Eye (tissue), 1 donor: ENCODE results near the gene GOLGA7B.
A peak's percentile ranks its signal among the peaks of the same experiment; 100 is the strongest.
"Not testable (repeated sequence)": the region's sequence is repeated elsewhere in the genome, so short reads cannot be mapped to it uniquely, and the experiment has no call there.

ENCODE experiments used
- DNase-seq: peaks from one replicate; pipeline ENCODE4 v3.0.0-alpha.2; 2015

GOLGA7B gene

GRCh38 chr10:97836446-97836845, 13.2 kb upstream of the GOLGA7B start:
- no peak for DNase-seq

DNA sequence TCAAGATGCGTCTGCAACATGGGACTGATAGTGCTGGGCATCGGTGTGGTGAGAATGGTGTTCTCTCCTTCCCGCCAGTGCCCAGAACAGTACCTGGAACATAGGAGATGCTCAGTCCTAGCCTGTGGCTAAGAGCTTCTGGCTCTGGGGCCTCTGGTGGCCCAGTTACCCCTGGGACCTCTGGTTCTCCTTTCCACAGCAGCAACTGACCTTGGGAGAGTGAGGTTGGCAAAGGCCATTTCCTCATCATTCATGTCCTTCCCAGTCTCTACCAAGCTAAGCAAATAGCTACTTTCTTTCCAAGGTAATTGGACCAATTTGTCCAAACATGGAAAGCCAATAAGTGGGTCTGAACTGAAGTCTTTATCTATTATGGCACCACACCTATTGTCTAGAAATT, 11.6 kb upstream of the GOLGA7B start:
- no peak for DNase-seq

GRCh38 chr10:97841166-97841565, 8.5 kb upstream of the GOLGA7B start:
- not testable (repeated sequence) for DNase-seq

DNA sequence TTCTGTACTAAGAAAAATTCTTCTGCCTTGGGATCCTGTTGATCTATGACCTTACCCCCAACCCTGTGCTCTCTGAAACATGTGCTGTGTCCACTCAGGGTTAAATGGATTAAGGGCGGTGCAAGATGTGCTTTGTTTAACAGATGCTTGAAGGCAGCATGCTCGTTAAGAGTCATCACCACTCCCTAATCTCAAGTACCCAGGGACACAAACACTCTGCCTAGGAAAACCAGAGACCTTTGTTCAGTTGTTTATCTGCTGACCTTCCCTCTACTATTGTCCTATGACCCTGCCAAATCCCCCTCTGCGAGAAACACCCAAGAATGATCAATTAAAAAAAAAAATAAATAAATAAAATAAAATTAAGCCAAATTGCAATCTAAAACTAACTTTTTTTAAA, 7.5 kb upstream of the GOLGA7B start:
- DNase-seq = not testable (repeated sequence)

DNA sequence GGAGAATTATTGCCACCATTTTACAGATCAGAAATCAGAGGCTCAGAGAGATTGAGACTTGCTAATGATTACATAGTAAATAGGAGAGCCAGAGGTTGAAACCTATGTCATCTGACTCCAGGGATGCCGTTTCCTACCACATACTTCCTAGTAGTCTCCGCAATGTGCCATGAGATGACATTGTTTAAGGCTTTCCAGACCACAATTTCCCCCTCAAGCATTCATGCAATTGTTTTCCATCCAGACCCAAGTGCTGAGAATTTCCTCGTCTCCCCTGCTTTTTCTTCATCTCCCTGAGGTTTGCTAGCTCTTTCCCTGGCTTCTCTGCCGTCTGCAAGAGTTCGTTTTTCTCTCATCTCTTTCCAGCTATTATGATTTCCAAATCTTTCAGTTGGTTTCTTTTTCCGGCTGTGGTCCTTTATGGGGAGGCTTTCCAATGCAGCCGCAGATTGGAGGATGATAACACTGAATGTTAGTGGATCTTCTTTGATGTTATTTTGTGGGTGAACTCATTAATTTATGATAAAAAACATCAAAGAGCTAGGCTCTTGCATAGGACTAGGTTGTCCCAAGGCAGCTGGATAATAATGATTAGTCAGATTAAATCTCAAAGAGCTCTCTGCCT, 6.9 kb upstream of the GOLGA7B start:
- DNase-seq = no peak

- DNase-seq = no peak
Measured at GRCh38 chr10:97843281-97843671, 6.4 kb upstream of the GOLGA7B start.

DNA sequence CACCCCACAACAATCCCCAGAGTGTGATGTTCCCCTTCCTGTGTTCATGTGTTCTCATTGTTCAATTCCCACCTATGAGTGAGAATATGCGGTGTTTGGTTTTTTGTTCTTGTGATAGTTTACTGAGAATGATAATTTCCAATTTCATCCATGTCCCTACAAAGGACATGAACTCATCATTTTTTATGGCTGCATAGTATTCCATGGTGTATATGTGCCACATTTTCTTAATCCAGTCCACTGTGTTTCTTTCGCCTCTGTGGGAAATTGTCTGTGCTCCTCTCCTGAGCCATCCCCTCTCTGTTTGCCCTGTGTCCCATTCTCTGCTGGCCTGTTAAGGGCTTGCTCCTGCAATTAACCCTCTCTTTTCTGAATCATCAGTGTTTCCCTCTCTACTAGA, 5.7 kb upstream of the GOLGA7B start:
- DNase-seq = not testable (repeated sequence)

DNA sequence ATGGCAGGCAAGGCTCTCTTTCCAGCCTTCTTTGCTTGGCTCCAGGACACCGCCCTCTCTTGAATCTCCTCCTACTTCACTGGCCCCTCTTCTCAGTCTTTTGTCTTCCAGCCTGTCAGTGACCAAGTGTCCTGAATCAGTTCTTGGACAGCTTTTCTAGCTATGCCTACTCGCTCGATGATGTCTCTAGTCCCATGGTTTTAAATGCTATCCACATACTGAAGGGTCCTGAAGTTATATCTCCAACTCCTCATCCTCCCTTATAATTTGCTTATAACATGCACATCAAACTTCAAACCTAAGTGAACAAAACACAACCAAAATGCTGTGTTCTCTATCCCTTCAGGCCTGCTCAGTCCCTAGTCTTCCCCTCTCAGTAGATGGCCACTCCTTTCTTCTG, 5.0 kb upstream of the GOLGA7B start:
- no peak for DNase-seq

DNA sequence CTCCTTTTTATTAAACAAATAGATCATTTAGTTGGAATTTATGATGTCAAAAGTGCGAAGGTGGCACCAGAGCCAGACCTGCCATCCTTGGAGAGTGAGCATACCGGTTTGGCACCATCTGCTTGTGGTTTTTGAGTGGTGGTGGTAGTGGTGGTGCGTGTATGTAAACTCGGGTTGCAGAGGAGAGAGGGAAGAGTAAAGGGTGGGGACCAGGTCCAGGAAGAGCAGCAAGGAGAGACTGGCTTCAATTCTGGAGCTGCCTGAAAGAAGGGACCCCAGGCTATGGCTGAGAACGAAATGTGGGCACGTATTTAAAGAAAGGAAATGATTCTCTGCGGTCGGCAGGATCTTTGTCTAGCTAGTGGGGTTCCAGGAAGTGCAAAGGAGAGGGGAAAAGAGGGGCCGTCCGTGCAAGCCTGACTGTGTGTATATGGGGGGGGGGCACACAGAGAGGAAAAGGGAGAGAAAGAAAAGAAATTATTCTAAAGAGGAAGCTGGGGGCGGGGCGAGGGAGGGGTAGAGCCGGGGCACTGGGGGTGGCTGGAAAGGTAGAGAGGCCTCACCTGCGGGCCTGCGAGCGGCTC, 448 bp upstream of the GOLGA7B start:
- no peak for DNase-seq

DNA sequence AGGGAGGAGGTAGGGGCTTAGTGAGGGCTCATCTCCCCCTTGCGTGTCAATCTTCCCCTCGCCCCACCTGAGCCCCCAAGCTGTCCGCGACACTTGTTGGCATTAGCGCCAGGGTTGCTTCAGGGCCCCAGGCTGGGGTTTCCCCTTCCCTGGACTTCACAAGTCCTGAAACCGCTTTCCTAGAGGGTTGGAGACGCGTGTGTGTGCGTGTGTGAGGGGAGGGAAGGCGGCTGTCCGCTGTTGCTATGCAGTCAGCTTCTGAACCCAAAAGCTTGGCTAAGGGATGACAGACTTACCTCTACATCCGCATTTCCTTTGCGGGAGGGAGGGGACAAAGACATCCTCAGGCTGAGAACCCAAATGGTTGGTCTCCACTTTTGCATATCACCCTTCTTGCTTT, 803 bp downstream of the GOLGA7B start:
- peak; percentile 53 for DNase-seq

DNA sequence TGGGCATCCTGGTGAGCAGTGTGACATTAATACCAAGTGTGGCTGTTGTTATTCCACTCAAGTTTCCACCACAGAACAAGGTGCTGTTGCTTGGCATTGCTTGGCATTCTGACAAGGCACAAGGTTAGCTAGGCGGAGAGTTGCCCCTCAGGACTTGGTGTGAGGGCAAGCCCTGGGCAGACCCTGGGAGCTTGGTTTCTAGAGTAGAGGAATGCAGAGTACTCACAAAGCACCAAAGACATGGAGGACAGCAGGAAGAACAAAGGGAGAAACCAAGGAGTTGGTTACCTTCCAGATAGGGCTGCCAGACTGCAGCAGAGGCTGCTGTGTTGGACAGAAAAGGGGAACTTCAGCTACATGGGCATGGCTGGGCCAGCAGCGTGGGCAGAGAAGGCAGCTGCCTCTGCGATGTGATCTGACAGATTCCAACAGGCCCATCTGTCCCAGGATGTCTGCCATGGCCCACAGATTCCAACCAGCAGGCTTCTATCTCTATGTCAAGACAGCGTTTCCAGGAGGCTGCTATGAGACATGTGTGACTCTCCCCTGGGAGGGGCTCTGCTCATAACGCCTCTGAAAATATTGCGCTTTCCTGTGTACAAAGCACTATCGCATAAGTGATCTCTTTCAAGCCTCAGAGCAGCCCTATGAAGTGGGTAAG, 1.8 kb downstream of the GOLGA7B start:
- DNase-seq = no peak

DNA sequence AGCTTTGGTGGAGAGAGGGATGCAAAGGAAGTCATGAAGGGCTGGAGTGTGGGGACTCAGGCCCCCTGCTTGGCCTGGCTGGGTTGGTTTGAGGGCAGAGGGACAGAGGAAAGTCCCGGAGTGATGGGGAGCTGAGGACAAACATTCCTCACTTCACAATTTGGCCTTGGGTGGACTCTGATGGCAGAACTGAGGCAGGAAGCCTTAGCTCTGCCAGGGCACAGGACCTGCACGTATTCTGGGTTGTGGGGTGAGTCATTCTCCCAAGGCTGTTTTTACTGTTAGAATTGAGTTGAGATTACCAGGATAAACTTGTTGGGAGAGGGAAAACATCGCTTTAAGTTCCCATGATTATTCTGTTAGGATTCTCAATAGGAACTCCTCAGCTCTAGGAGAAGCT, 2.6 kb downstream of the GOLGA7B start:
- no peak for DNase-seq

- no peak for DNase-seq
Measured at GRCh38 chr10:97852840-97853405, 3.3 kb downstream of the GOLGA7B start.

DNA sequence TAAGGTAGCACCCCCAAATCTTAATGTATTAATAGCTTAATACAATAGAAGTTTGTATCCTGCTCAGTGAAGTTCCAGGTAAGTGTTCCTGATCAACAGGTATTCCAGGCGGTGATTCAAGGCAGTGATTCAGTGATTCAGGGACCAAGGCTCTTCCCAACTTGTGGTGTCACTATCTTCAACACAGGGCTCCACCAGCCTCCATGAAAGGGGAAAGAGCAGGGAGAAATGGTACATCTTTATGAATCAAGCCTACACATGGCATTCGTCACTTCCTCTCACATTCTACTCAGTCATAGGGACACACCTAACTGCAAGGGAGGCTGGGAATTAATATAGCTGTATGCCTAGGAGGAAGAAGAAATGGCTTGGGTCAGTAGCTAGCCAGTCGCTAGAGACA, 5.1 kb downstream of the GOLGA7B start:
- DNase-seq = no peak

- DNase-seq = no peak
Measured at GRCh38 chr10:97858001-97858439, 8.4 kb downstream of the GOLGA7B start.

GRCh38 chr10:97861097-97861750, 11.6 kb downstream of the GOLGA7B start:
- no peak for DNase-seq

DNA sequence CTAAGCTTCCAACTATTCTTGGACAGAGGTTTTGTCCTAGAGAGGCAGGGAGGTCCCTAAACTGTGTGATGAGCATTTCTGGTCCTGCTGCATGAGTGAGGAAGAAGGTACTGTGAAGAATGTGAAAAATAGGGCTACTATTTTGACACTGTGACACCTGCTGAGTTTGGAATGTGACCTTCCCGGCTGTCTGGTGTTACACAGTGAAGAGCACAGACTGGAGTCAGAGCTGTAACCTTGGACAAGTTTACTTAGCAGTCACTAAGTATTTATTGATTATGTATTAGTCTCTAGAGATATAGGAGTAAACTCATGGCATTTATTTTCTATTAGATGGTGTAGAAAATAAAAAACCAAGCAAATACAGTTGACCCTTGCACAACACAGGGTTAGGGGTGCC, 12.3 kb downstream of the GOLGA7B start:
- DNase-seq = no peak

DNA sequence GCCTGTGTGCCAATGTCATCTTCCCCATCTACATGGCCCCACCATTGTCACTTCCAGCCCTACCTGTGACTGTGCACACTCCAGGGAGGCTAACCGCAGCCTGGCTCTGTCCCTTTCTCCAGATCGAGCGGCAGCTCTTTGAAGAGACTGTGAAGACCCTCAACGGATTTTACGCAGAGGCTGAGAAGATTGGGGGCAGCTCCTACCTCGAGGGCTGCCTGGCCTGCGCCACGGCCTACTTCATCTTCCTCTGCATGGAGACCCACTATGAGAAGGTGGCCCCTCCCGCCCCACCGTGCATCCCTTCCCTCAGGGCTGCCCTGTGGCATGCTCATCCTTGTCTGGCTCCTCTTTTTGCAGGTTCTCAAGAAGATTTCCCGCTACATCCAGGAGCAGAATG, 14.2 kb downstream of the GOLGA7B start:
- DNase-seq = no peak

- DNase-seq = no peak
Measured at GRCh38 chr10:97865488-97865887, 15.8 kb downstream of the GOLGA7B start.

DNA sequence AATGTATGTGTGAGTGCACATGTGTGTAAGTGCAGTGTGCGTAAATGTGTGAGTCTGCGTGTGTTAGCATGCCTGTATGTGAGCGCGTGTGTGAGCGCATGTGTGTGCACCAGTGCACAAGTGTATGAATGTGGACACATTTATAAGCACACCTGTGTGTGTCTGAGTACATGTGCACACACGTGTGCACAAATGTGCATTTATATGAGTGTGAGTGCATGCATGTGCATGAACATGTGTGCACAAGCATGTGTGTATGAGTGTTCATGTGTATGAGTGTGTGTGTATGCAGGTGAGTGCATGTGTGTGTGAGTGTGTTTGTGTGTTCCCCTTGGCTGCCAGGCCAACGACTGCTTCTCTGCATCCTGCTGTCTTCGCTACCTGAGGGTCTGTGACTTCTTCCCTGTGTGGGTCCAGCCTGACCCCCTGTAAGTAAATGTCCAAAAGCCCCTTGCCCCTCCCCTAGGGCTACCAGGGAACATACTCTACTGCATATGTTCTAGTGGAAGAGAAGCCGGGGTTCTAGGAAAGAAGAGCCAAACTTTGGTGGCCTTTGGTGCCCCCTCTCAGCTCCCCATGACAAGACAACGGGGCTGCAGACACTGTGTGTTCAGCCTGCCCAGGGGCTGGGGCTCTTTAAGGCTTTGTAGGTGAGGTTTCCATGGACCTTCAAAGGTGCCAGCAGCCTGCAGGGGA, 17.0 kb downstream of the GOLGA7B start:
- DNase-seq = no peak

DNA sequence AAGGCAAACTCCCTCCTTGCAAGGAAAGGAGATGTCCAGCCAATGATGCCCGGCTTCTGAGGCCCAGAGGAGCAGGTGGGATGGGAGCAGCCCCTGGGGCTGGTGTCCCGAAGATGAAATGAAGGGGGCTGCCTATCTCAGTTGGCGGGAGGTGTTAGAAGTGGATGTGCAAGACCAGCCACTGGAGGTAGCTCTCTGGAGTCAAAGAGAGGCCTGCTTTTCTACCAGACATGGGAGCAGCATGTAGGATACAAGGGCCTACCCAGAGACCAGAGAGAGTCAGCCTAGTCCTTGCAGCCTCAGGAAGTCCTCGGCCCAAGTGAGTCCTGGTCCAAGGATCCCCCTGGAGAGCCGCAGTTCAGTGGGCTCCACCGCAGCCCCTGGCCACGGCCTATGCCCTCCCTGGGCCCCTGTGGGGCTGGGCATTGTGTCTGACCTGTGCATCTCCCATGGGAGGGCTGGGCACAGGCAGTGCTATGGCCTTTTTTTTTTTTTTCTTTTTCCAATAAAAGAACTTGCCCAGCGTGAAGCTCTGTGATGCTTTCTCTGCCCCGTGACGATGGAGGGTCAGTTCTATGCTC, 17.7 kb downstream of the GOLGA7B start:
- no peak for DNase-seq

- DNase-seq = no peak
Measured at GRCh38 chr10:97868134-97868685, 18.6 kb downstream of the GOLGA7B start.
